Putamen (tissue), 1 donor: ENCODE measurements around the gene UCKL1.
"Not testable (repeated sequence)": the region's sequence is repeated elsewhere in the genome, so short reads cannot be mapped to it uniquely, and the experiment has no call there.

Experiments
- DNase-seq: peaks from one replicate; pipeline ENCODE4 v3.0.0-alpha.2; 2016; ENCODE audit warnings: low spot score

Gene UCKL1

GRCh38 chr20:63955827-63956663 lies at the start of gene UCKL1:
Gene UCKL1, minus strand, starts transcription at chr20:63956416. Its CDS starts 44 bp downstream, at chr20:63956372.
- peak; percentile 87 for DNase-seq

- no peak for DNase-seq
Measured at GRCh38 chr20:64005394-64005793, 49.2 kb upstream of the UCKL1 start.

- no peak for DNase-seq
Measured at GRCh38 chr20:64003960-64004725, 47.9 kb upstream of the UCKL1 start.

- no peak for DNase-seq
Measured at GRCh38 chr20:64001607-64002011, 45.4 kb upstream of the UCKL1 start.

GRCh38 chr20:64000906-64001305 lies 44.7 kb upstream of the UCKL1 start:
- DNase-seq, result no peak

- DNase-seq, result no peak
Measured at GRCh38 chr20:63982937-63983336, 26.7 kb upstream of the UCKL1 start.

GRCh38 chr20:63980806-63981728 lies 24.9 kb upstream of the UCKL1 start, which contains the start of gene PRPF6:
Gene PRPF6, plus strand, starts transcription at chr20:63981132. Its CDS starts 114 bp downstream, at chr20:63981246.
- DNase-seq, result peak; percentile 95

- peak; percentile 61 for DNase-seq
Measured at GRCh38 chr20:63980317-63980805, 24.1 kb upstream of the UCKL1 start.

GRCh38 chr20:63979557-63980316 lies 23.5 kb upstream of the UCKL1 start, which contains the start of gene SAMD10:
Gene SAMD10, minus strand, starts transcription at chr20:63979642. Its CDS starts 175 bp downstream, at chr20:63979467.
- DNase-seq, result peak; percentile 80

GRCh38 chr20:63979229-63979556 lies 23.0 kb upstream of the UCKL1 start:
- DNase-seq, result no peak

GRCh38 chr20:63978319-63979228 lies 22.4 kb upstream of the UCKL1 start:
- DNase-seq, result no peak

- DNase-seq, result no peak
Measured at GRCh38 chr20:63977739-63978276, 21.6 kb upstream of the UCKL1 start.

GRCh38 chr20:63976980-63977738 lies 20.9 kb upstream of the UCKL1 start:
- no peak for DNase-seq

- DNase-seq, result not testable (repeated sequence)
Measured at GRCh38 chr20:63976511-63976910, 20.3 kb upstream of the UCKL1 start.

GRCh38 chr20:63974402-63975200 lies 18.4 kb upstream of the UCKL1 start:
- no peak for DNase-seq

- DNase-seq, result peak; percentile 76
Measured at GRCh38 chr20:63973636-63974401, 17.6 kb upstream of the UCKL1 start.

GRCh38 chr20:63973160-63973479 lies 16.9 kb upstream of the UCKL1 start:
- DNase-seq, result no peak
